ES-I3 (cell line): ENCODE data around the gene DSCAM.

Source experiments
- H3K36me3 ChIP-seq: 2 replicates; pipeline ENCODE4 v1.6.1; 2013; ENCODE audit warnings: mild to moderate bottlenecking, low read length, control low read depth, moderate library complexity; ENCODE audit not compliant: insufficient read depth
- H3K4me1 ChIP-seq: 2 replicates; pipeline ENCODE4 v1.6.1; 2013; ENCODE audit warnings: mild to moderate bottlenecking, control low read depth, low read length; ENCODE audit not compliant: insufficient read depth
- H3K9ac ChIP-seq: 2 replicates; pipeline ENCODE4 v1.6.1; 2013; ENCODE audit warnings: low read depth, mild to moderate bottlenecking, low read length, moderate library complexity
- H3K9me3 ChIP-seq: 2 replicates; pipeline ENCODE4 v1.6.1; 2013; ENCODE audit warnings: mild to moderate bottlenecking, low read length, moderate library complexity; ENCODE audit not compliant: control insufficient read depth, insufficient read depth

DSCAM gene

GRCh38 chr21:39968010-39968409 lies 878.9 kb downstream of the DSCAM start:
- no peaks in the 10 kb centered on the region for H3K4me1 ChIP-seq
- H3K9ac ChIP-seq: no peak overlapping the region
- H3K9me3 ChIP-seq: no peaks in the 10 kb centered on the region
- H3K36me3 ChIP-seq: no peaks in the 10 kb centered on the region

- Histone ChIP-seq H3K9me3 (no peaks in the 10 kb centered on the region), H3K36me3 (no peaks in the 10 kb centered on the region), H3K4me1 (no peaks in the 10 kb centered on the region), H3K9ac (no peak overlapping the region)
Observed at GRCh38 chr21:39966786-39967185, 880.2 kb downstream of the DSCAM start.

GRCh38 chr21:39965026-39965425 lies 881.9 kb downstream of the DSCAM start:
- Histone ChIP-seq H3K36me3 (no peaks in the 10 kb centered on the region), H3K9me3 (no peaks in the 10 kb centered on the region), H3K9ac (no peak overlapping the region), H3K4me1 (no peaks in the 10 kb centered on the region)

GRCh38 chr21:39961251-39961650 lies 885.7 kb downstream of the DSCAM start:
- H3K9ac ChIP-seq: no peak overlapping the region
- no peaks in the 10 kb centered on the region for H3K36me3 ChIP-seq
- no peaks in the 10 kb centered on the region for H3K4me1 ChIP-seq
- peaks cover 2% of the 10 kb centered on the region; the same call in 1 of the 2 replicates for H3K9me3 ChIP-seq
